Measurements from ENCODE around the gene PIP4K2C. TPM values are rescaled to one million over a fixed set of nuclear protein-coding genes. Genes with fewer than 3 reads are reported as not detected.

PIP4K2C gene
- polyA plus RNA-seq, 2 of the 4 experiments (the other 2 are of a cell fraction) = 35.3 to 62.9 TPM

GRCh38 chr12:57626111-57626920 lies 35.3 kb downstream of the PIP4K2C start:
- H3K4me3 ChIP-seq = no peak overlapping the region
- DNase-seq (ENCODE audit: low read depth in 1 of 2, low spot score in 1 of 2) (no peak), FAIRE-seq (no peak), ATAC-seq (no peak)
- ChIA-PET POLR2A (no interaction called here), CTCF (interaction anchor here (0.6 to 5.5 kb wide), 8 partner anchors 12 to 131 kb away, joined by 3 to 62 read pairs (median 3); no protein-coding TSS in a partner anchor)
- H3K9me3 ChIP-seq = no peaks in the 10 kb centered on the region
- H3K4me1 ChIP-seq = peaks cover 5% of the 10 kb centered on the region; the same call in 1 of the 3 replicates
- 81% methylated on average over 13 of the region's 13 CpGs for WGBS (ENCODE audit: missing lambda C conversion rate)
- H3K4me2 ChIP-seq = no peak overlapping the region
- no peak for TF ChIP-seq HOXB5 (CRISPR knock-in tag; IDR thresholded peaks at IDR 0.05)
- TF ChIP-seq, protein P1, sequence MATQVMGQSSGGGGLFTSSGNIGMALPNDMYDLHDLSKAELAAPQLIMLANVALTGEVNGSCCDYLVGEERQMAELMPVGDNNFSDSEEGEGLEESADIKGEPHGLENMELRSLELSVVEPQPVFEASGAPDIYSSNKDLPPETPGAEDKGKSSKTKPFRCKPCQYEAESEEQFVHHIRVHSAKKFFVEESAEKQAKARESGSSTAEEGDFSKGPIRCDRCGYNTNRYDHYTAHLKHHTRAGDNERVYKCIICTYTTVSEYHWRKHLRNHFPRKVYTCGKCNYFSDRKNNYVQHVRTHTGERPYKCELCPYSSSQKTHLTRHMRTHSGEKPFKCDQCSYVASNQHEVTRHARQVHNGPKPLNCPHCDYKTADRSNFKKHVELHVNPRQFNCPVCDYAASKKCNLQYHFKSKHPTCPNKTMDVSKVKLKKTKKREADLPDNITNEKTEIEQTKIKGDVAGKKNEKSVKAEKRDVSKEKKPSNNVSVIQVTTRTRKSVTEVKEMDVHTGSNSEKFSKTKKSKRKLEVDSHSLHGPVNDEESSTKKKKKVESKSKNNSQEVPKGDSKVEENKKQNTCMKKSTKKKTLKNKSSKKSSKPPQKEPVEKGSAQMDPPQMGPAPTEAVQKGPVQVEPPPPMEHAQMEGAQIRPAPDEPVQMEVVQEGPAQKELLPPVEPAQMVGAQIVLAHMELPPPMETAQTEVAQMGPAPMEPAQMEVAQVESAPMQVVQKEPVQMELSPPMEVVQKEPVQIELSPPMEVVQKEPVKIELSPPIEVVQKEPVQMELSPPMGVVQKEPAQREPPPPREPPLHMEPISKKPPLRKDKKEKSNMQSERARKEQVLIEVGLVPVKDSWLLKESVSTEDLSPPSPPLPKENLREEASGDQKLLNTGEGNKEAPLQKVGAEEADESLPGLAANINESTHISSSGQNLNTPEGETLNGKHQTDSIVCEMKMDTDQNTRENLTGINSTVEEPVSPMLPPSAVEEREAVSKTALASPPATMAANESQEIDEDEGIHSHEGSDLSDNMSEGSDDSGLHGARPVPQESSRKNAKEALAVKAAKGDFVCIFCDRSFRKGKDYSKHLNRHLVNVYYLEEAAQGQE (IDR thresholded peaks at IDR 0.05) = no peak
- TF ChIP-seq, protein P2, sequence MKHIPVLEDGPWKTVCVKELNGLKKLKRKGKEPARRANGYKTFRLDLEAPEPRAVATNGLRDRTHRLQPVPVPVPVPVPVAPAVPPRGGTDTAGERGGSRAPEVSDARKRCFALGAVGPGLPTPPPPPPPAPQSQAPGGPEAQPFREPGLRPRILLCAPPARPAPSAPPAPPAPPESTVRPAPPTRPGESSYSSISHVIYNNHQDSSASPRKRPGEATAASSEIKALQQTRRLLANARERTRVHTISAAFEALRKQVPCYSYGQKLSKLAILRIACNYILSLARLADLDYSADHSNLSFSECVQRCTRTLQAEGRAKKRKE (CRISPR knock-in tag; IDR thresholded peaks at IDR 0.05; ENCODE audit: low read depth) = no peak
- no peak overlapping the region for H3K27ac ChIP-seq

GRCh38 chr12:57626921-57627445 lies 36.0 kb downstream of the PIP4K2C start:
- Histone ChIP-seq H3K4me1 (peaks cover 6% of the 10 kb centered on the region; the same call in 2 of the 3 replicates), H3K27ac (no peak overlapping the region), H3K4me3 (no peak overlapping the region), H3K4me2 (no peak overlapping the region), H3K9me3 (no peaks in the 10 kb centered on the region)
- DNase-seq (ENCODE audit: low read depth in 1 of 2, low spot score in 1 of 2) (no peak), FAIRE-seq (no peak), ATAC-seq (no peak)
- ChIA-PET POLR2A (no interaction called here), CTCF (interaction anchor here (0.6 to 5.5 kb wide), 6 partner anchors 11 to 130 kb away, joined by 3 to 62 read pairs (median 4); no protein-coding TSS in a partner anchor)
- WGBS (ENCODE audit: missing lambda C conversion rate) = 83% methylated on average over 9 of the region's 9 CpGs
- TF ChIP-seq ZNF302 (CRISPR knock-in tag; IDR thresholded peaks at IDR 0.05) = no peak
- TF ChIP-seq NR3C1 (IDR thresholded peaks at IDR 0.05) = no peak
- no peak for TF ChIP-seq BHLHE40 (IDR thresholded peaks at IDR 0.05; ENCODE audit: low read depth, low read length)
- no peak for TF ChIP-seq POLR2AphosphoS2 (conservative IDR thresholded peaks at IDR 0.05; ENCODE audit: low read length)
- TF ChIP-seq KDM5A (IDR thresholded peaks at IDR 0.05) = no peak
- no peak for TF ChIP-seq MYC (IDR thresholded peaks at IDR 0.05; ENCODE audit: borderline replicate concordance, low read length)
- TF ChIP-seq CTCF (IDR thresholded peaks at IDR 0.05) = no peak
- no peak for TF ChIP-seq CBX8 (IDR thresholded peaks at IDR 0.05)
- TF ChIP-seq, protein P3, sequence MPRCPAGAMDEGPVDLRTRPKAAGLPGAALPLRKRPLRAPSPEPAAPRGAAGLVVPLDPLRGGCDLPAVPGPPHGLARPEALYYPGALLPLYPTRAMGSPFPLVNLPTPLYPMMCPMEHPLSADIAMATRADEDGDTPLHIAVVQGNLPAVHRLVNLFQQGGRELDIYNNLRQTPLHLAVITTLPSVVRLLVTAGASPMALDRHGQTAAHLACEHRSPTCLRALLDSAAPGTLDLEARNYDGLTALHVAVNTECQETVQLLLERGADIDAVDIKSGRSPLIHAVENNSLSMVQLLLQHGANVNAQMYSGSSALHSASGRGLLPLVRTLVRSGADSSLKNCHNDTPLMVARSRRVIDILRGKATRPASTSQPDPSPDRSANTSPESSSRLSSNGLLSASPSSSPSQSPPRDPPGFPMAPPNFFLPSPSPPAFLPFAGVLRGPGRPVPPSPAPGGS (IDR thresholded peaks at IDR 0.05) = no peak
- TF ChIP-seq NFE2L2 (conservative IDR thresholded peaks at IDR 0.05; ENCODE audit: low read length) = no peak
- no peak for TF ChIP-seq HMGXB4 (CRISPR knock-in tag; IDR thresholded peaks at IDR 0.05; ENCODE audit: borderline replicate concordance)
- no peak for TF ChIP-seq HES2 (IDR thresholded peaks at IDR 0.05)
- TF ChIP-seq HDAC2 (IDR thresholded peaks at IDR 0.05) = no peak
- no peak for TF ChIP-seq HOXB5 (CRISPR knock-in tag; IDR thresholded peaks at IDR 0.05)
- TF ChIP-seq PBX3 (IDR thresholded peaks at IDR 0.05) = no peak
- no peak for TF ChIP-seq JUN (IDR thresholded peaks at IDR 0.05)
- no peak for TF ChIP-seq FOSL2 (IDR thresholded peaks at IDR 0.05)
- TF ChIP-seq FOSL2 (CRISPR knock-in tag; IDR thresholded peaks at IDR 0.05) = no peak
- no peak for TF ChIP-seq RCOR1 (IDR thresholded peaks at IDR 0.05; ENCODE audit: low read depth, low read length)

Data from A549 (cell line).